Effector memory CD4-positive, alpha-beta T cell (primary cell): ENCODE data around the gene PPIL1.
"Not testable (repeated sequence)": the region's sequence is repeated elsewhere in the genome, so short reads cannot be mapped to it uniquely, and the experiment has no call there.

Experiments used
- DNase-seq, 3 donors: peaks; one replicate each; pipeline ENCODE4 v3.0.0-alpha.2; 2020
- H3K27ac ChIP-seq: 2 replicates; pipeline ENCODE4 v1.7.0; 2013; ENCODE audit warnings: mild to moderate bottlenecking, low read length, moderate library complexity; ENCODE audit not compliant: insufficient read depth, poor library complexity, severe bottlenecking
- H3K27me3 ChIP-seq: replicated peaks from 2 replicates; pipeline ENCODE4 v1.7.0; 2013; ENCODE audit warnings: mild to moderate bottlenecking, low read length; ENCODE audit not compliant: insufficient read depth, control insufficient read depth, poor library complexity, severe bottlenecking
- H3K36me3 ChIP-seq: 2 replicates; pipeline ENCODE4 v1.7.0; 2013; ENCODE audit warnings: mild to moderate bottlenecking, low read length, moderate library complexity; ENCODE audit not compliant: control insufficient read depth, insufficient read depth
- H3K4me1 ChIP-seq: 2 replicates; pipeline ENCODE4 v1.7.0; 2013; ENCODE audit warnings: low read length, mild to moderate bottlenecking; ENCODE audit not compliant: control insufficient read depth, insufficient read depth, poor library complexity, severe bottlenecking
- H3K4me3 ChIP-seq: 2 replicates; pipeline ENCODE4 v1.7.0; 2013; ENCODE audit warnings: low read length, low read depth, mild to moderate bottlenecking; ENCODE audit not compliant: insufficient read depth, poor library complexity, severe bottlenecking
- H3K9me3 ChIP-seq: 2 replicates; pipeline ENCODE4 v1.7.0; 2013; ENCODE audit warnings: mild to moderate bottlenecking, low read length, moderate library complexity; ENCODE audit not compliant: control insufficient read depth

Gene PPIL1

DNA sequence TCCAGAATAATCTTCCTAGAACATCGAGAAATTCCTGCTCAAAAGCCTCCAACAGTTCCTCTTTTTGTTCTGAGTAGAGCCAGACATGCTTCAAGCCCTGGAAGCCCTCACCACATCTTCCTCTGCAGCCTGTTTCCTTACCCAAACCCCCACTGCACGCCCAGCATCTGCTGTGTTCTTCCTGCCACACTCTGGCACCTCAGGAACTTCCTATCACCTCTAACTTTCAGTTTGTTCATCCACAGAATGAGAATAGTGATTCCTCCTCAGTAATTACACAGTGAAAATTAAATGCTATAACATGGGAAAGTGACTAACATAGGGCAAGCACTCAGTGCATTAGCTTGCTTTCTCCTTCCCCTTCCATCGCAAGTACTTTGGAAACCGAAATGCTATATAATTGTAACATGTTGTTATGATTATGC, 37.4 kb upstream of the PPIL1 start:
- Histone ChIP-seq H3K27ac (peak overlapping the region; percentile 69), H3K27me3 (no peaks in the 10 kb centered on the region), H3K9me3 (no peaks in the 10 kb centered on the region), H3K4me3 (peak overlapping the region; percentile 26), H3K36me3 (peaks cover 15% of the 10 kb centered on the region), H3K4me1 (peaks cover 34% of the 10 kb centered on the region)
- peak in 2 of 3 donors; percentile 9 to 10 for DNase-seq

- peaks cover 8% of the 10 kb centered on the region for H3K36me3 ChIP-seq
- no peak overlapping the region for H3K4me3 ChIP-seq
These were observed 34.1 kb upstream of the PPIL1 start for GRCh38 chr6:36908747-36909146.

GRCh38 chr6:36907781-36908180, 33.2 kb upstream of the PPIL1 start:
- peaks cover 14% of the 10 kb centered on the region for H3K4me1 ChIP-seq
- H3K27ac ChIP-seq, result no peak overlapping the region
- no peaks in the 10 kb centered on the region for H3K9me3 ChIP-seq
- H3K4me3 ChIP-seq, result no peak overlapping the region
- H3K36me3 ChIP-seq, result peaks cover 13% of the 10 kb centered on the region
- DNase-seq, result no peak
- no peaks in the 10 kb centered on the region for H3K27me3 ChIP-seq

More at GRCh38 chr6:36908747-36909146, 34.1 kb upstream of the PPIL1 start:
- no peak overlapping the region for H3K27ac ChIP-seq
- no peaks in the 10 kb centered on the region for H3K27me3 ChIP-seq
- no peak for DNase-seq
- H3K4me1 ChIP-seq, result peaks cover 23% of the 10 kb centered on the region
- H3K9me3 ChIP-seq, result no peaks in the 10 kb centered on the region

DNA sequence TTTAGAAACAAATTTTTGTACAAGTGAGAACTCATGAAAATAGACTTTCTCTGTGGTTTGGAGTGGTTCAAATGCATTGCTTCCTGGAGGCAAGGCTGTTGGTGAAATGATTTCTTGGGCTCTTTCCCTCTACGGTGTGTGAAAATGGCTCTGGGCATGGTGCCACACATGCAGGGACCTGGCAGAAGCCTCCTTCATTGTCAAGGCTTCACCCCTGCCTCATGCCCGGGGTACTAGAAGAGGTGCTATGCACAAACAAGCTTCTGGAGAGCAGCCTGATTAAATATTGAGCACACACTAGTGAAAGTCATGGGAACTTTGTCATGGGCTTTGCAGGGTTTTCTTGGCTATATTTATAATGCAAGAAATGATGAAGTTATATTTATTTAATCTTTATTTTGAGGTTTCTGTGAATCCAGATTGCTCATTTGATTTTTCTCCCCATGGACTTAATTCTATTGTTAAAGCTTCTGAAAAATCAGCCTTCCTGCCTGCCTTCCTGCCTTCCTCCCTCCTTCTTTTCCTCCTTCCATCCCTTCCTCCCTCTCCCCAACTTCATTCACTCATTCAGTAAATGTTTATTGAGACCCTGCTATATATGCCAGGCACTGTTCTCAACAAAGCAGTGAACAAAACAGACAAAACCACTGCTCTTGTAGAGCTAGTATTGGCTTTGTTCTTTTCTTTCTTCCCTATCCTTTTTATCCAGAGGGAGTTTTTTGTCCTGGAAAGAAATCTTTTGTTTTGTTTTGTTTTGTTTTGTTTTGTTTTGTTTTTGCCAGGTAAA, 32.1 kb upstream of the PPIL1 start:
- peaks cover 23% of the 10 kb centered on the region for H3K36me3 ChIP-seq
- no peak overlapping the region for H3K27ac ChIP-seq
- H3K4me1 ChIP-seq, result peaks cover 8% of the 10 kb centered on the region
- no peaks in the 10 kb centered on the region for H3K27me3 ChIP-seq
- no peak for DNase-seq
- no peak overlapping the region for H3K4me3 ChIP-seq
- no peaks in the 10 kb centered on the region for H3K9me3 ChIP-seq

GRCh38 chr6:36904851-36905393, 30.3 kb upstream of the PPIL1 start:
- no peaks in the 10 kb centered on the region for H3K27me3 ChIP-seq
- no peak overlapping the region for H3K27ac ChIP-seq
- H3K4me3 ChIP-seq, result no peak overlapping the region
- no peaks in the 10 kb centered on the region for H3K9me3 ChIP-seq
- no peak for DNase-seq
- H3K36me3 ChIP-seq, result peaks cover 23% of the 10 kb centered on the region
- H3K4me1 ChIP-seq, result peaks cover 4% of the 10 kb centered on the region

GRCh38 chr6:36904114-36904513, 29.5 kb upstream of the PPIL1 start:
- Histone ChIP-seq H3K4me3 (no peak overlapping the region), H3K36me3 (peaks cover 23% of the 10 kb centered on the region)
- DNase-seq, result no peak

GRCh38 chr6:36897609-36898008, 23.0 kb upstream of the PPIL1 start:
- Histone ChIP-seq H3K9me3 (no peaks in the 10 kb centered on the region), H3K36me3 (peaks cover 24% of the 10 kb centered on the region), H3K4me3 (no peak overlapping the region), H3K27ac (no peak overlapping the region), H3K4me1 (no peaks in the 10 kb centered on the region), H3K27me3 (no peaks in the 10 kb centered on the region)
- no peak for DNase-seq

More at GRCh38 chr6:36904114-36904513, 29.5 kb upstream of the PPIL1 start:
- peaks cover 4% of the 10 kb centered on the region for H3K4me1 ChIP-seq
- no peaks in the 10 kb centered on the region for H3K27me3 ChIP-seq
- no peaks in the 10 kb centered on the region for H3K9me3 ChIP-seq
- no peak overlapping the region for H3K27ac ChIP-seq

DNA sequence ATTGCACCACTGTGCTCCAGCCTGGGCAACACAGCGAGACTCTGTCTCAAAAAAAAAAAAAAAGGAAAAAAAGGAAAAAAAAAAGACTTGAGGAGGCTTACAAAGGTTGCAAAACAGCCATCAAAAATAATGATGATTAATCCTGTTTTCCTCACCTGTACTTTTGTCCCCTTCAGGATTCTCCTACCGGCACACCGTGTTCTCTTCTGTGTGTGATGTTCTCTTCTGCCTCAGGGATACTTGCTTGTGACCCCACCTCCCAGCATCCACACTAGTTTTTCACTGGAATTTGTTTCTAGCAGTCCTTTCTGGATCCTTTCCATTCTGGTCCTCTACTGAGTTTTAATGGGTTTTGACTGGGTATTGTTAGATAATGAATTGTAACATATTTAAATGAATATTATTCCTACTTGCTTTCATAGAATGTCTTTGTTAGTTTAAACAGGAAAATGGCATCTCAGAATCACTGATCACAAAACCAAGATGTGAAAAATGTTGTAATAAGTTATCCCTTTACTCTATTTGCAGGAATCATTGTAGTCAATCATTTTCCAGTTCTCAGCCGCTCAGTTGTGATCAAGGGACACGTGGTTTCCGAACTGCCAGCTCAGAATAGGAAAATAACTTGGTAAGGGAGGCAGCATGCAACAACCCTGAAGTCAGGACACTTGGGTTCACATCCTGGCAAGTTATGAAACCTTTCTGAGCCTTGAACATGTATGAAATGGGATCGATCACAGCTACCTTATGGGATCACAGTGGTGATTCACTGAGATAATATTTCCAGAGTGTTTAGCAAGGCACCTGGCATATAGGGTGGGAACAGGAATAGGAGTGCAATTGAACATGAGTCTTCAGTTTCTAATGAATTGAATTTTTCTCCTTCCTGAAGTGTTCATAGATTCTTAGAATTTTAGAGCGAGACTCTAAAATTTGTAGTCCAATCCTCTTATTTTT, 19.7 kb upstream of the PPIL1 start:
- H3K27me3 ChIP-seq, result no peaks in the 10 kb centered on the region
- no peaks in the 10 kb centered on the region for H3K9me3 ChIP-seq
- DNase-seq, result no peak
- no peak overlapping the region for H3K4me3 ChIP-seq
- no peak overlapping the region for H3K27ac ChIP-seq
- H3K4me1 ChIP-seq, result no peaks in the 10 kb centered on the region
- peaks cover 24% of the 10 kb centered on the region for H3K36me3 ChIP-seq

GRCh38 chr6:36891153-36891552, 16.6 kb upstream of the PPIL1 start:
- not testable (repeated sequence) for H3K27me3 ChIP-seq, H3K27ac ChIP-seq, H3K9me3 ChIP-seq, DNase-seq, H3K4me1 ChIP-seq, H3K4me3 ChIP-seq
- H3K36me3 ChIP-seq, result peaks cover 21% of the 10 kb centered on the region
